Measurements from ENCODE around the gene SLC2A5.

DNA sequence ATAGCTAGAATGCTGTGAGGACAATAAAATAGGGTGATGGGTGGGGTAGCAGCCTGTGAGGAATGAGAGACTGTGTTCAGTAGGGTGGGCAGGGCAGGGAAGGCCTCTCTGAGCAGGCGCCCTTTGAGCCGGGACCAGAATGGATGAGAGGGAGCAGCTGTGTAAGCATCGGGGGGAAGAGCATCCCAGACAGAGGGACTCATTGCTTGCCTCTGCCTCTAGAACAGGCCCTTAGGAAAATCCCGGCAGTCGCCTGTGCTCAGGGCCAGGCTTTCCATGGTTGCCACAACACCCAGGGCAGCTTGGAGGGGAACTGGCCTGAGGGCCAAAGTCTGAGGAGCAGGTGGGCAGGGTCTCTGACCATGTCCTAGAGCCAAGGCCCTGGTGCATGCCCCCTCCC, 44.0 kb downstream of the SLC2A5 start:
- TF ChIP-seq, protein P1, sequence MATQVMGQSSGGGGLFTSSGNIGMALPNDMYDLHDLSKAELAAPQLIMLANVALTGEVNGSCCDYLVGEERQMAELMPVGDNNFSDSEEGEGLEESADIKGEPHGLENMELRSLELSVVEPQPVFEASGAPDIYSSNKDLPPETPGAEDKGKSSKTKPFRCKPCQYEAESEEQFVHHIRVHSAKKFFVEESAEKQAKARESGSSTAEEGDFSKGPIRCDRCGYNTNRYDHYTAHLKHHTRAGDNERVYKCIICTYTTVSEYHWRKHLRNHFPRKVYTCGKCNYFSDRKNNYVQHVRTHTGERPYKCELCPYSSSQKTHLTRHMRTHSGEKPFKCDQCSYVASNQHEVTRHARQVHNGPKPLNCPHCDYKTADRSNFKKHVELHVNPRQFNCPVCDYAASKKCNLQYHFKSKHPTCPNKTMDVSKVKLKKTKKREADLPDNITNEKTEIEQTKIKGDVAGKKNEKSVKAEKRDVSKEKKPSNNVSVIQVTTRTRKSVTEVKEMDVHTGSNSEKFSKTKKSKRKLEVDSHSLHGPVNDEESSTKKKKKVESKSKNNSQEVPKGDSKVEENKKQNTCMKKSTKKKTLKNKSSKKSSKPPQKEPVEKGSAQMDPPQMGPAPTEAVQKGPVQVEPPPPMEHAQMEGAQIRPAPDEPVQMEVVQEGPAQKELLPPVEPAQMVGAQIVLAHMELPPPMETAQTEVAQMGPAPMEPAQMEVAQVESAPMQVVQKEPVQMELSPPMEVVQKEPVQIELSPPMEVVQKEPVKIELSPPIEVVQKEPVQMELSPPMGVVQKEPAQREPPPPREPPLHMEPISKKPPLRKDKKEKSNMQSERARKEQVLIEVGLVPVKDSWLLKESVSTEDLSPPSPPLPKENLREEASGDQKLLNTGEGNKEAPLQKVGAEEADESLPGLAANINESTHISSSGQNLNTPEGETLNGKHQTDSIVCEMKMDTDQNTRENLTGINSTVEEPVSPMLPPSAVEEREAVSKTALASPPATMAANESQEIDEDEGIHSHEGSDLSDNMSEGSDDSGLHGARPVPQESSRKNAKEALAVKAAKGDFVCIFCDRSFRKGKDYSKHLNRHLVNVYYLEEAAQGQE (IDR thresholded peaks at IDR 0.05; ENCODE audit: insufficient replicate concordance, low read depth) = no peak
- TF ChIP-seq POLR2AphosphoS5 (IDR thresholded peaks at IDR 0.05; ENCODE audit: low read depth) = no peak
- TF ChIP-seq, protein P2, sequence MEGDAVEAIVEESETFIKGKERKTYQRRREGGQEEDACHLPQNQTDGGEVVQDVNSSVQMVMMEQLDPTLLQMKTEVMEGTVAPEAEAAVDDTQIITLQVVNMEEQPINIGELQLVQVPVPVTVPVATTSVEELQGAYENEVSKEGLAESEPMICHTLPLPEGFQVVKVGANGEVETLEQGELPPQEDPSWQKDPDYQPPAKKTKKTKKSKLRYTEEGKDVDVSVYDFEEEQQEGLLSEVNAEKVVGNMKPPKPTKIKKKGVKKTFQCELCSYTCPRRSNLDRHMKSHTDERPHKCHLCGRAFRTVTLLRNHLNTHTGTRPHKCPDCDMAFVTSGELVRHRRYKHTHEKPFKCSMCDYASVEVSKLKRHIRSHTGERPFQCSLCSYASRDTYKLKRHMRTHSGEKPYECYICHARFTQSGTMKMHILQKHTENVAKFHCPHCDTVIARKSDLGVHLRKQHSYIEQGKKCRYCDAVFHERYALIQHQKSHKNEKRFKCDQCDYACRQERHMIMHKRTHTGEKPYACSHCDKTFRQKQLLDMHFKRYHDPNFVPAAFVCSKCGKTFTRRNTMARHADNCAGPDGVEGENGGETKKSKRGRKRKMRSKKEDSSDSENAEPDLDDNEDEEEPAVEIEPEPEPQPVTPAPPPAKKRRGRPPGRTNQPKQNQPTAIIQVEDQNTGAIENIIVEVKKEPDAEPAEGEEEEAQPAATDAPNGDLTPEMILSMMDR (IDR thresholded peaks at IDR 0.05; ENCODE audit: insufficient read depth, low read length) = no peak
- TF ChIP-seq SPI1 (IDR thresholded peaks at IDR 0.05; ENCODE audit: borderline replicate concordance, low read depth) = no peak
- no peak for TF ChIP-seq GABPA (IDR thresholded peaks at IDR 0.05; ENCODE audit: low read depth)

Data from HL-60 (cell line).